Activated CD8-positive, alpha-beta T cell treated with anti-CD3 and anti-CD28 coated beads, Interleukin-2, amount 10 ng/mL, durations not matched to agents 7 days and 5 days (primary cell): ENCODE results near the gene HRAS. TPM values are rescaled to one million over a fixed set of nuclear protein-coding genes. Genes with fewer than 3 reads are reported as not detected.
A peak's percentile ranks its signal among the peaks of the same experiment; 100 is the strongest.
"Not testable (repeated sequence)": the region's sequence is repeated elsewhere in the genome, so short reads cannot be mapped to it uniquely, and the experiment has no call there.

Experiments
- ATAC-seq: fragments of 150-1000 bp; cut with Tn5 transposase; one replicate; pipeline ENCODE4 v1.10.0; 2021; ENCODE audit warnings: moderate library complexity
- CTCF ChIA-PET: fragments of 350-600 bp; sonication (Branson Sonifier 250); formaldehyde crosslinking; loops from one replicate; lab custom pipeline; 2021; ENCODE audit warnings: antibody characterized with exemption; lab: Charles Lee
- POLR2A ChIA-PET: fragments of 350-600 bp; sonication (Branson Sonifier 250); formaldehyde crosslinking; loops from one replicate; lab custom pipeline; 2021; ENCODE audit warnings: antibody characterized with exemption; lab: Charles Lee
- DNase-seq: peaks from one replicate; pipeline ENCODE4 v3.0.0-alpha.2; 2020
- H3K27ac Mint-ChIP-seq: one replicate; pipeline ENCODE4 v1.8.0; 2021; ENCODE audit warnings: mild to moderate bottlenecking, mixed read lengths
- H3K27me3 Mint-ChIP-seq: one replicate; pipeline ENCODE4 v1.8.0; 2021; ENCODE audit warnings: low read depth, mixed read lengths
- H3K36me3 Mint-ChIP-seq: one replicate; pipeline ENCODE4 v1.8.0; 2021; ENCODE audit warnings: low read depth, mixed read lengths
- H3K4me1 Mint-ChIP-seq: one replicate; pipeline ENCODE4 v1.8.0; 2021; ENCODE audit warnings: low read depth, mixed read lengths
- H3K4me3 Mint-ChIP-seq: one replicate; pipeline ENCODE4 v1.8.0; 2021; ENCODE audit warnings: mild to moderate bottlenecking, mixed read lengths
- H3K9me3 Mint-ChIP-seq: one replicate; pipeline ENCODE4 v1.8.0; 2022; ENCODE audit warnings: mixed read lengths; ENCODE audit not compliant: insufficient read depth
- total RNA-seq, 2 experiments: library from RNA; stranded (reverse); gene quantifications; one replicate each; pipeline ENCODE4 v1.2.3, GENCODE V29; 2021

Gene HRAS
- total RNA-seq, 2 experiments from 2014 or later = 58.7 to 68.9 TPM

DNA sequence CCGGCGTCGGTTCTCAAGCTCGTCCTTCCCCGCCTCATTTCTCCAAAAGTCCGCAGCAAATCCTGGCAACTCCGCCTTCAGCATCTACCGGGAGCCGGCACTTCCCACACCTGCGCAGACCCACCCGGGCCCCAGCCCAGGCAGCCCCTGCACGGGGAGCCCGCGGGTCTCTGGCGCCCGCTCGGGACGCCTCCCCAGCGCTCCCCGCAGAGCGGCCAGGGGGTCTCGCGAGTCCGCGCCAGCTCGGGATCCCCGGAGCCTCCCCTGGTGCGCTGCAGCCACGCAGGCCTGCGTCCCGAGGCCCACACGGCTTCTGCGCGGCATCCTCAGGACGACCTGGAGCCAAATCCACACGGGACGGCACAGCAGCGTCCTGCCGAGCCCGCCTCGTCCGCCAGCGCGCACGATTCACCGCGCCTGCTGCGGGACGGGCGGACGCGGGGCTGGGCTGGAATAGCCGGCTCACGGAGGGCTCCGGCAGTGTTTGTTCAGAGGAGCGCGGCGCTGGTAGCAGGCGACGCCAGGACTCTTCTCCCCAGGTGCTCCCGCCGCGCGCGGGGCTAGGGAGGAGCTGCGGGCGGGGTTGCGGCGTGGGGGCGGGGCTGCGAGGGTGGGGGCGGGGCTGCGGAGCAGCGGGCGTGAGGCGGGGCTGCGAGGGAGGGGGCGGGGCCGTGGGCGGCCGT is 40.1 kb upstream of the HRAS start:
- CTCF ChIA-PET = interaction anchor here (0.9 to 2.9 kb wide), 5 partner anchors 13 to 146 kb away, joined by 3 to 16 read pairs (median 3); no protein-coding TSS in a partner anchor
- POLR2A ChIA-PET = interaction anchor here (0.8 to 3.9 kb wide), 10 partner anchors 9 to 120 kb away, joined by 3 to 30 read pairs (median 6); partner anchors contain the start of genes DEAF1, IRF7 and TMEM80
- Mint-ChIP-seq H3K9me3 (no peaks in the 10 kb centered on the region), H3K27me3 (peaks cover 15% of the 10 kb centered on the region), H3K36me3 (peaks cover 24% of the 10 kb centered on the region), H3K27ac (peak overlapping the region; percentile 76), H3K4me1 (peaks cover 47% of the 10 kb centered on the region), H3K4me3 (peak overlapping the region; percentile 89)
- ATAC-seq (peak; percentile 50), DNase-seq (no peak)

DNA sequence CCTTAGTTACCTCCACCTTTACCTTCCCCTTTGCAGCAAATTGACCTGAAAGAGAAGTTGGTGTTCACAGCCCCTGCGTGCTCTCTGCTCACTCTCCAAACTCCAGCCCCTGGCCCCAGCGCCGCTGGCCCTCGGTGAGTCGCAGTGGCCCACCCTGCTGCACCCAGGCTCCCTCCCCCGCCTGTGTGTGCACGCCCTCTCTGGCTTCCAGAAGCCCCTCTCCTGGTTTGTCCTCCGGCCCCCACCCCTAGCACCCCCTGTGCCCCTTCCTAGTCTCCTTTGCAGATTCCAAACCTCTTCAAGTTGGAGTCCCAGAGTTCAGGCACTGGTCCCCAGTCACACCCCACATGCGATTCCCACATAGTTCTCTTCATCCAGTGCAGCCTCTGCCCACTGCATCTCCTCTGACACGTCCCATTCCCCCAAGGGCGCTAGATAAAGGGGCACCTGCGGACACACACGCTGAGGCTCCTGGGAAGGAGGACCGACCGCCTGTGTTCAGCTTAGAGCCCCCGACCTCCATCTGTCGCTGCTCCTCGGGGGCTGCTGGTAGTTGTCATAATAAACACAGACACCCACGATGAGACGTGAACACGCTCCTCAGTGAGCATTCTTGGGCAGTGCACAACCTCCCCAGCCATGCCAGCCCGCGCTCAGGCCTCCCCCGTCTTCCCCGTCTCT is 39.4 kb upstream of the HRAS start:
- no peaks in the 10 kb centered on the region for H3K9me3 Mint-ChIP-seq
- DNase-seq (no peak), ATAC-seq (no peak)
- peaks cover 45% of the 10 kb centered on the region for H3K4me1 Mint-ChIP-seq
- peaks cover 15% of the 10 kb centered on the region for H3K27me3 Mint-ChIP-seq
- peak overlapping the region; percentile 76 for H3K27ac Mint-ChIP-seq
- H3K4me3 Mint-ChIP-seq = peak overlapping the region; percentile 89
- peaks cover 23% of the 10 kb centered on the region for H3K36me3 Mint-ChIP-seq
- POLR2A ChIA-PET = interaction anchor here (1.1 to 3.2 kb wide), 2 partner anchors 9 to 38 kb away, joined by 4 to 17 read pairs; no protein-coding TSS in a partner anchor
- CTCF ChIA-PET = interaction anchor here (2.9 kb wide), 1 partner anchor 20 kb away, joined by 16 read pairs; no protein-coding TSS in a partner anchor

DNA sequence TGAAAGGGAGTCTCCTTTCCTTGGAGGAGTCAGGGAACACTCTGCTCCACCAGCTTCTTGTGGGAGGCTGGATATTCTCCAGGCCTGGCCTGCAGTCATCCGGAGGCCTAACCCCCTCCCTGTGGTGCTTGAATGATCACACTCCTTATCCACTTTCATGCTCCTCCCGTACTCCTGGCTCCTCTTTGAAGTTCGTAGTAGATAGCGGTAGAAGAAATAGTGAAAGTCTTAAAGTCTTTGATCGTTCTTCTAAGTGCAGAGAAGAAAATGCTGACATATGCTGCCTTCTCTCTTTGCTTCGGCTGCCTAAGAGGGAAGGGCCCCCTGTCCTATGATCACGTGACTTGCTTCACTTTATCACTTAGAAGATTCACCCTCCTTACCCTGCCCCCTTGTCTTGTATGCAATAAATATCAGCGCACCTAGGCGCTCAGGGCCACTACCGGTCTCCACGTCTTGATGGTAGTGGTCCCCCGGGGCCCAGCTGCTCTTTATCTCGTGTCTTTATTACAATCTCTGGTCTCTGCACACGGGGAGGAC is 38.7 kb upstream of the HRAS start:
- H3K4me3 Mint-ChIP-seq = peak overlapping the region; percentile 89
- H3K27ac Mint-ChIP-seq, DNase-seq, H3K9me3 Mint-ChIP-seq, ATAC-seq, POLR2A ChIA-PET: not testable (repeated sequence)
- peaks cover 40% of the 10 kb centered on the region for H3K4me1 Mint-ChIP-seq
- peaks cover 18% of the 10 kb centered on the region for H3K36me3 Mint-ChIP-seq
- CTCF ChIA-PET = interaction anchor here (2.9 kb wide), 1 partner anchor 19 kb away, joined by 16 read pairs; no protein-coding TSS in a partner anchor
- H3K27me3 Mint-ChIP-seq = peaks cover 15% of the 10 kb centered on the region

DNA sequence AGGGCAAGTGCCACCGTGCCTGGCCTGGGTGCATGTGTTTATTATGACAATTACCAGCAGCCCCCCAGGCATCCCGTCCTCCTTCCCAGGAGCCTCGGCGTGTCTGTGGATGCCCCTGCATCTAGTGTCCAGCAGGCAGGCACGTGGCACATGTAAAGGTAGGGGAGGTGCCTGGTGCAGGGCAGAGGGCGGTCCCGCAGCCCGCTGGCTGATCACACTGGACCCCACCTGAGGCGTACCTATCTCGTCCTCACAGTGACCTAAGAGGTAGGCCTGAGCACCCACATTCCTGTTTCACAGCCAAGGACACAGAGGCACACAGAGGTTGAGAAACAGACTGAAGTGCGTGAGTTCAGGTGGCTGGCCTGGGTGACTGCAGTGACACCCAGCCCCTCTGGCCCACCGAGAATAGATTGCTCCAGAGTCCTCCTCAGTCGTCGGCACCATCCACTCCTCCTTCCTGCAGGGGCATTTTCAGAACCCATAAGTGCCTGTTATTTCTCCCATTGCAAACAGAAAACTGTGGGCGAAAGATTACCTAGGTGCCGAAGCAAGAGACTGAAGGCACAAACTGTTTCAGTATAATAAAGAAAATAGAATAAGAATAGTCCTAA is 37.9 kb upstream of the HRAS start:
- Mint-ChIP-seq H3K4me1 (peaks cover 32% of the 10 kb centered on the region), H3K27ac (no peak overlapping the region), H3K9me3 (no peaks in the 10 kb centered on the region), H3K4me3 (no peak overlapping the region), H3K36me3 (peaks cover 14% of the 10 kb centered on the region), H3K27me3 (peaks cover 15% of the 10 kb centered on the region)
- DNase-seq = no peak
- ChIA-PET POLR2A (no interaction called here), CTCF (interaction anchor here (2.9 kb wide), 1 partner anchor 18 kb away, joined by 16 read pairs; no protein-coding TSS in a partner anchor)
- no peak for ATAC-seq

DNA sequence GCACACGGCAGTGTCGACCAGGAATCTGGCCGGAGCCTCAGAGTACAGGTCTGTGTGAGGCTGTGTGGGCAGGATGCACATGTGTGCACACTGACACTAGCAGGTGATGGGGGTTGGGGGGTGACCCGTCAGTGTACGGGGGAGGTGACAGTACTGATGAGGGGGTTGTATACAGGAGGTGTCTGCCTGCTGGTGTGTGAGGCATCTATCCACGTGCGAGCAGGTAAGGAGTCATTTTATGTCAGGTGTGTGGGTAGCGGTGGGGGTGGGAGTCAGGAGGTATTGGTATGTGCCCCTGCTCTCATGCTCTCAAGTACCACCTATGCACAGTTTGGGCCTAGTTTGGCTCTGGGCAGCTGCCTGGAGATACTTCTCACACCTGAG is 36.4 kb upstream of the HRAS start:
- H3K36me3 Mint-ChIP-seq = peaks cover 15% of the 10 kb centered on the region
- ChIA-PET CTCF (no interaction called here), POLR2A (no interaction called here)
- ATAC-seq (no peak), DNase-seq (no peak)
- peaks cover 15% of the 10 kb centered on the region for H3K27me3 Mint-ChIP-seq
- H3K4me1 Mint-ChIP-seq = peaks cover 31% of the 10 kb centered on the region
- no peak overlapping the region for H3K4me3 Mint-ChIP-seq
- no peak overlapping the region for H3K27ac Mint-ChIP-seq
- no peaks in the 10 kb centered on the region for H3K9me3 Mint-ChIP-seq

DNA sequence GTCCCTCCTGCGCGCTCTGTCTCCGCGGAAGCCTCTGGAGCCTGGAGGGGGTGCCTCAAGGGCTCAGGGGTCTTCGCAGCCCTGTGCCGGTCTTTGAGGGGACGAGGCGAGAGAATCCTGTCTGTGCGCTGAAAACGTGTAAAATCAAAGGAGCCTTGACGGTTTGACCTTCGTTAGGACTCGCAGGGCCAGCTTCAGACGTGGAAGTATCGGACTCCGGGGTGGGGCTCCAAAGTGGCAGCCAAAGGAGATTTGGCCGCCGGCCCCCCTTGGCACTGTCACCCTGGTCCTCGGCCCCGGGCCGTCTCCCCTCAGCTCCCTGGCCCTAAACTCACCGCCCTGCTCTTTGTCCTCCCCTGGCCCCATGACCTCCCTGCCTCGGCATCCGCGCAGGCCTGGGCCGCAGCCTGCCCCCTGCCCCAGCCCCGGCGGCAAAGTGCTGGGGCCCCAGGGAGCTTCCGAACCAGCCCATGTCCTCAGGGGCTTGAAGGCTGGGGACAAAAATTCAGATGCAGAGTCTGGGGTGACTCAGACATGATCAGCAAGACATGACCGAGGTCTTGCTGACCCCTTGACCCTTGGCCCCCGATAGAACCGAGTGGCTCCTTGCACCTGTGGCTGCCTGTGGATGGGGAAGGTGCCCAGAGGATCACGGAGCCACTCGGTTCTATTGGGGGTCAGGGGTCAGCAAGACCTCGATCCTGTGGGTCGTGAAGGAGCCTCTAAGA is 33.9 kb upstream of the HRAS start:
- peak overlapping the region; percentile 81 for H3K4me3 Mint-ChIP-seq
- no peak for ATAC-seq
- peaks cover 10% of the 10 kb centered on the region for H3K36me3 Mint-ChIP-seq
- peaks cover 6% of the 10 kb centered on the region for H3K27me3 Mint-ChIP-seq
- peaks cover 23% of the 10 kb centered on the region for H3K4me1 Mint-ChIP-seq
- peak overlapping the region; percentile 78 for H3K27ac Mint-ChIP-seq
- ChIA-PET POLR2A (interaction anchor here (0.6 to 1.6 kb wide), 6 partner anchors 13 to 43 kb away, joined by 3 to 5 read pairs (median 4); partner anchors contain the start of gene LRRC56), CTCF (interaction anchor here (1.3 to 5.5 kb wide), 2 partner anchors 14 to 50 kb away, joined by 3 to 23 read pairs; no protein-coding TSS in a partner anchor)
- no peak for DNase-seq
- no peaks in the 10 kb centered on the region for H3K9me3 Mint-ChIP-seq

DNA sequence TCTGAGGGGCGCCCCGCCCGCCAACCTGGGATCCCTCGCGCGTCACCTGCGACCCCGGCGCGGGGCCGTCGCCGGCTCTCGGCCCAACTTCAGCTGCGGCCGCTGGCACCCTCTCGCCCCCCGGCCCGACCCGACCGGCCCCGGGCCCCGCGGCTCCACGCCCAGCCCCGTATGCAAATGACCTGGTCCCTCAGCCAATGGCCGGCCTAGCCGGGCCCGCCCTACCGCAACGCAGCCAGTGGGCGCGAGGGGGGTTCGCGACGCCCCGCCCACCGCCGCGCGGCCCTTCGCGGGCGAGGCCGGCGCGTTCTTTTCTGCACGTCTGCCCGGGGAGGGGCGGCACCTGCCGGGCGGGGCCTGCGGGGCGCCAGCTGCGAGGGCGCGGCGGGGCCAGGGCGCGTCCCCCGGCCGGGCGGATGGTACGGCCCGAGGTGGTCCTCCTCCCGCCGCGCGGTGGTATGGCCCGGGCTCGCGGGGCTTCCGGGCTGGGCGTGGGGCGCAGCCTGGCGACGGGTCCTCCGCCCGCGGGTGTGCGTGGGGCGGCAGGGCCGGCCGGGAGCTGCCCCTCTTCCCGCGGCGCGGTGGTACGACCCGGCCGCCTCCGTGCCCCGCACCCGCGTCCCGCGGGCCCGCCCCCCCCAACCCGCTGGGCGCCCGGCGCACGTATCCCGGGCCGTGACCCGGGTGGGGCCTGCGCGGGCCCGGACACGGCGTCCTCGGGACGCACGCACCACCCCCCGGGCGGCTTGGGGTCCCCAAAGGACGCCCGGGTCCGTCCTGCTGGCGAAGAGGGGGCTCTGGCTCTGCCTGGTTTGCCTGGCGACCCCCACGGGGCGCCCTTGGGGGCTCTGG is 33.2 kb upstream of the HRAS start:
- H3K9me3 Mint-ChIP-seq = no peaks in the 10 kb centered on the region
- ATAC-seq (peak; percentile 96), DNase-seq (peak; percentile 95)
- H3K27me3 Mint-ChIP-seq = peaks cover 2% of the 10 kb centered on the region
- H3K4me1 Mint-ChIP-seq = peaks cover 17% of the 10 kb centered on the region
- H3K4me3 Mint-ChIP-seq = peak overlapping the region; percentile 81
- ChIA-PET CTCF (interaction anchor here (1.3 to 5.5 kb wide), 2 partner anchors 13 to 50 kb away, joined by 3 to 23 read pairs; no protein-coding TSS in a partner anchor), POLR2A (interaction anchor here (0.6 to 1.6 kb wide), 8 partner anchors 9 to 44 kb away, joined by 3 to 5 read pairs (median 4); partner anchors contain the start of gene LRRC56)
- H3K27ac Mint-ChIP-seq = peak overlapping the region; percentile 78
- peaks cover 12% of the 10 kb centered on the region for H3K36me3 Mint-ChIP-seq

DNA sequence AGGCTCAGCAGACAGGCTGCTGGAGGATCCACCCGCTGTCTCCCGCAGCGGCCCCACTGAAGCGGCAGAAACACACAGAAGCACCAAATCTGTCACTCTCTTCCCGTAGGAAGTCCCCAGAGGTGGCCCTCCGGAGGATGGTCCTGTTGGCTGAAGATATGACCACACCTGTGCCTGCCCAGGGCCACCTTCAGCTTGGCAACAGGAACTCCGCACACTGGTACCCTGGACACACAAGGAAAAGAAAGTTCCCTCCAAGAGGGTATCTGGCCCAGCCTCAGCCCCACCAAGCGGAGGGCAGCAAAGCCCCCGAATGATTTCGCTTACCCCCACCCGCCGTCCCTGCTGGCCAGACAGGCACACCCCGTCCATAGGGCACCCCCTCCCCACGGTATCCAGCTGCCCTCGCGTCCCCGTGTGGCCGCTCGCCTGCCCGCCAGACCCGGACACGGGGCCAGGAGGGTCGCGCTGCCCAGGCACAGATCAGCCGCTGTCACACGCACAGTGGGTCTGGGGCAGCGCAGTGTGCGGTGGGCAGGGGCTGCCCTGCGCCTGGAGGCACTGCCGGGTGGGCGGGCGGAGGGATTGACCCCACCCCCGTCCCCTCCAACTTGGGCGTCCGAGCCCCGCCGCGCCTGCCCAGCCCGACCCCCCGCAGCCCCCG is 32.4 kb upstream of the HRAS start:
- peak overlapping the region; percentile 85 for H3K4me3 Mint-ChIP-seq
- peaks cover 17% of the 10 kb centered on the region for H3K4me1 Mint-ChIP-seq
- no peaks in the 10 kb centered on the region for H3K27me3 Mint-ChIP-seq
- no peak for ATAC-seq
- peak overlapping the region; percentile 82 for H3K27ac Mint-ChIP-seq
- DNase-seq = no peak
- ChIA-PET CTCF (interaction anchor here (0.6 to 5.5 kb wide), 4 partner anchors 12 to 49 kb away, joined by 3 to 23 read pairs (median 4); no protein-coding TSS in a partner anchor), POLR2A (interaction anchor here (0.6 to 3.5 kb wide), 6 partner anchors 8 to 31 kb away, joined by 3 to 17 read pairs (median 4); partner anchors contain the start of genes LRRC56 and PHRF1)
- H3K9me3 Mint-ChIP-seq = no peaks in the 10 kb centered on the region
- peaks cover 15% of the 10 kb centered on the region for H3K36me3 Mint-ChIP-seq

DNA sequence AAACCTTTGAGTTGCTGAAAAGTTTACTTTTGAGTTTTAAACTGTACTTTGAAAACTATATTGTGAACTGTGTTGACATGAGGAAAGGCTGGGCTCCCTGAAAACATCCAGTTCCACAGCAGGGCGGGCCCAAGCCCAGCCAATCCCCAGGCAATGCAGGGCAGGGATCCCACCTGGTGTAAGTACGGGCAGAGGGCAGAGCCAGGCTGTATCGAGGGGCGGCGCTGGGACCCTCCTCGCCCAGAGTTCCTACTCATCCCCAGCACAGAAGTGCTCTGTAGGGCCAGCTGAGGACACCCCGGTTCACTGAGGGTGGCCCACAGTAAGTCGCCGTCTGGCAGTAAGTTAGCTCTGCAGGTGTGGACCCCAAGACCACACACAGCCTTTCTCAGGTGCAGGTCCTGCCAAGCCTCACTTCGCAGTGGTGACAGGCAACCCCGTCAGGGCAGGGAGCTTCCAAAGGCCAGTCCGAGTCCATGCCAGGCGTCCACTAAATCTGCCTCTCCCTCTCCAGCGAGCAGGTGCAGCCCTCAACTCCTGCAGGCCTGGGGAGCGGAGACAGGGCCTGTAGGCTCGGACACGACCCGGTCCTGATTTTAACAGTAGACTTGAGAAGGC is 31.7 kb upstream of the HRAS start:
- ChIA-PET CTCF (interaction anchor here (0.6 to 5.5 kb wide), 3 partner anchors 11 to 48 kb away, joined by 3 to 23 read pairs (median 4); no protein-coding TSS in a partner anchor), POLR2A (interaction anchor here (1.4 to 3.5 kb wide), 2 partner anchors 9 to 49 kb away, joined by 3 to 17 read pairs; partner anchors contain the start of genes IRF7 and PHRF1)
- DNase-seq (no peak), ATAC-seq (no peak)
- H3K36me3 Mint-ChIP-seq = peaks cover 15% of the 10 kb centered on the region
- peak overlapping the region; percentile 85 for H3K4me3 Mint-ChIP-seq
- no peaks in the 10 kb centered on the region for H3K9me3 Mint-ChIP-seq
- H3K27ac Mint-ChIP-seq = peak overlapping the region; percentile 82
- H3K4me1 Mint-ChIP-seq = peaks cover 17% of the 10 kb centered on the region
- H3K27me3 Mint-ChIP-seq = no peaks in the 10 kb centered on the region
